ENCODE results near the gene TRUB2.

Gene TRUB2

GRCh38 chr9:128298535-128299482 lies 23.4 kb downstream of the TRUB2 start:
- H3K9me3 ChIP-seq (ENCODE audit: control insufficient read depth, insufficient read depth, low read length): no peaks in the 10 kb centered on the region
- no peaks in the 10 kb centered on the region for H3K4me1 ChIP-seq (ENCODE audit: control insufficient read depth, insufficient read depth, low read length)
- no peaks in the 10 kb centered on the region for H3K36me3 ChIP-seq (ENCODE audit: control insufficient read depth, insufficient read depth, low read length)
- WGBS (ENCODE audit: insufficient coverage, insufficient read length): no CpG with 5 or more reads among the region's 20 CpGs
- no peak for DNase-seq (ENCODE audit: low read depth, low spot score)
- no peak overlapping the region for H3K4me3 ChIP-seq (ENCODE audit: low read length)
- no peaks in the 10 kb centered on the region for H3K27me3 ChIP-seq (ENCODE audit: control insufficient read depth, insufficient read depth, low read length)
- H3K27ac ChIP-seq (ENCODE audit: low read length): no peak overlapping the region

- no peaks in the 10 kb centered on the region for H3K27me3 ChIP-seq (ENCODE audit: control insufficient read depth, insufficient read depth, low read length)
- no peak for DNase-seq (ENCODE audit: low read depth, low spot score)
- no peaks in the 10 kb centered on the region for H3K36me3 ChIP-seq (ENCODE audit: control insufficient read depth, insufficient read depth, low read length)
- no peak overlapping the region for H3K4me3 ChIP-seq (ENCODE audit: low read length)
- no peak overlapping the region for H3K27ac ChIP-seq (ENCODE audit: low read length)
- no CpG with 5 or more reads among the region's 2 CpGs for WGBS (ENCODE audit: insufficient coverage, insufficient read length)
- no peaks in the 10 kb centered on the region for H3K9me3 ChIP-seq (ENCODE audit: control insufficient read depth, insufficient read depth, low read length)
- H3K4me1 ChIP-seq (ENCODE audit: control insufficient read depth, insufficient read depth, low read length): no peaks in the 10 kb centered on the region
These were observed 24.9 kb downstream of the TRUB2 start for GRCh38 chr9:128297221-128297773.

GRCh38 chr9:128296340-128297220 lies 25.7 kb downstream of the TRUB2 start:
- H3K27me3 ChIP-seq (ENCODE audit: control insufficient read depth, insufficient read depth, low read length): no peaks in the 10 kb centered on the region
- no peaks in the 10 kb centered on the region for H3K4me1 ChIP-seq (ENCODE audit: control insufficient read depth, insufficient read depth, low read length)
- DNase-seq (ENCODE audit: low read depth, low spot score): no peak
- no peaks in the 10 kb centered on the region for H3K9me3 ChIP-seq (ENCODE audit: control insufficient read depth, insufficient read depth, low read length)
- WGBS (ENCODE audit: insufficient coverage, insufficient read length): no CpG with 5 or more reads among the region's 16 CpGs
- H3K4me3 ChIP-seq (ENCODE audit: low read length): no peak overlapping the region
- no peak overlapping the region for H3K27ac ChIP-seq (ENCODE audit: low read length)
- no peaks in the 10 kb centered on the region for H3K36me3 ChIP-seq (ENCODE audit: control insufficient read depth, insufficient read depth, low read length)

GRCh38 chr9:128294142-128294541 lies 28.1 kb downstream of the TRUB2 start:
- WGBS (ENCODE audit: insufficient coverage, insufficient read length): no CpG with 5 or more reads among the region's 4 CpGs
- no peak for DNase-seq (ENCODE audit: low read depth, low spot score)
- Histone ChIP-seq H3K4me3 (ENCODE audit: low read length) (no peak overlapping the region), H3K27ac (ENCODE audit: low read length) (no peak overlapping the region), H3K9me3 (ENCODE audit: control insufficient read depth, insufficient read depth, low read length) (no peaks in the 10 kb centered on the region), H3K4me1 (ENCODE audit: control insufficient read depth, insufficient read depth, low read length) (no peaks in the 10 kb centered on the region), H3K36me3 (ENCODE audit: control insufficient read depth, insufficient read depth, low read length) (no peaks in the 10 kb centered on the region), H3K27me3 (ENCODE audit: control insufficient read depth, insufficient read depth, low read length) (no peaks in the 10 kb centered on the region)

GRCh38 chr9:128293091-128293490 lies 29.2 kb downstream of the TRUB2 start:
- Histone ChIP-seq H3K4me3 (ENCODE audit: low read length) (no peak overlapping the region), H3K27ac (ENCODE audit: low read length) (no peak overlapping the region), H3K27me3 (ENCODE audit: control insufficient read depth, insufficient read depth, low read length) (no peaks in the 10 kb centered on the region), H3K36me3 (ENCODE audit: control insufficient read depth, insufficient read depth, low read length) (0 out of 2 replicates have a peak, but pooled peaks cover 2% of the 10 kb centered on the region), H3K4me1 (ENCODE audit: control insufficient read depth, insufficient read depth, low read length) (no peaks in the 10 kb centered on the region), H3K9me3 (ENCODE audit: control insufficient read depth, insufficient read depth, low read length) (no peaks in the 10 kb centered on the region)
- DNase-seq (ENCODE audit: low read depth, low spot score): no peak
- no CpG with 5 or more reads among the region's 4 CpGs for WGBS (ENCODE audit: insufficient coverage, insufficient read length)

- no peaks in the 10 kb centered on the region for H3K4me1 ChIP-seq (ENCODE audit: control insufficient read depth, insufficient read depth, low read length)
- no peaks in the 10 kb centered on the region for H3K9me3 ChIP-seq (ENCODE audit: control insufficient read depth, insufficient read depth, low read length)
- H3K36me3 ChIP-seq (ENCODE audit: control insufficient read depth, insufficient read depth, low read length): 0 out of 2 replicates have a peak, but pooled peaks cover 2% of the 10 kb centered on the region
- no peaks in the 10 kb centered on the region for H3K27me3 ChIP-seq (ENCODE audit: control insufficient read depth, insufficient read depth, low read length)
- no CpG with 5 or more reads among the region's 3 CpGs for WGBS (ENCODE audit: insufficient coverage, insufficient read length)
- H3K27ac ChIP-seq (ENCODE audit: low read length): no peak overlapping the region
- no peak overlapping the region for H3K4me3 ChIP-seq (ENCODE audit: low read length)
- no peak for DNase-seq (ENCODE audit: low read depth, low spot score)
These were observed 30.2 kb downstream of the TRUB2 start for GRCh38 chr9:128292009-128292408.

GRCh38 chr9:128288273-128289004 lies 33.8 kb downstream of the TRUB2 start:
- H3K4me3 ChIP-seq (ENCODE audit: low read length): no peak overlapping the region
- H3K9me3 ChIP-seq (ENCODE audit: control insufficient read depth, insufficient read depth, low read length): no peaks in the 10 kb centered on the region
- no peaks in the 10 kb centered on the region for H3K4me1 ChIP-seq (ENCODE audit: control insufficient read depth, insufficient read depth, low read length)
- WGBS (ENCODE audit: insufficient coverage, insufficient read length): no CpG with 5 or more reads among the region's 11 CpGs
- no peak overlapping the region for H3K27ac ChIP-seq (ENCODE audit: low read length)
- peaks cover 2% of the 10 kb centered on the region; the same call in 1 of the 2 replicates for H3K36me3 ChIP-seq (ENCODE audit: control insufficient read depth, insufficient read depth, low read length)
- DNase-seq (ENCODE audit: low read depth, low spot score): no peak
- H3K27me3 ChIP-seq (ENCODE audit: control insufficient read depth, insufficient read depth, low read length): no peaks in the 10 kb centered on the region

GRCh38 chr9:128286440-128286839 lies 35.8 kb downstream of the TRUB2 start:
- WGBS (ENCODE audit: insufficient coverage, insufficient read length): no CpG with 5 or more reads among the region's 6 CpGs
- Histone ChIP-seq H3K9me3 (ENCODE audit: control insufficient read depth, insufficient read depth, low read length) (no peaks in the 10 kb centered on the region), H3K36me3 (ENCODE audit: control insufficient read depth, insufficient read depth, low read length) (peaks cover 2% of the 10 kb centered on the region; the same call in 1 of the 2 replicates), H3K4me3 (ENCODE audit: low read length) (no peak overlapping the region), H3K27ac (ENCODE audit: low read length) (no peak overlapping the region), H3K4me1 (ENCODE audit: control insufficient read depth, insufficient read depth, low read length) (no peaks in the 10 kb centered on the region), H3K27me3 (ENCODE audit: control insufficient read depth, insufficient read depth, low read length) (no peaks in the 10 kb centered on the region)
- DNase-seq (ENCODE audit: low read depth, low spot score): no peak

- no CpG with 5 or more reads among the region's 12 CpGs for WGBS (ENCODE audit: insufficient coverage, insufficient read length)
- H3K9me3 ChIP-seq (ENCODE audit: control insufficient read depth, insufficient read depth, low read length): no peaks in the 10 kb centered on the region
- no peak overlapping the region for H3K4me3 ChIP-seq (ENCODE audit: low read length)
- no peak overlapping the region for H3K27ac ChIP-seq (ENCODE audit: low read length)
- no peaks in the 10 kb centered on the region for H3K4me1 ChIP-seq (ENCODE audit: control insufficient read depth, insufficient read depth, low read length)
- H3K27me3 ChIP-seq (ENCODE audit: control insufficient read depth, insufficient read depth, low read length): no peaks in the 10 kb centered on the region
- no peak for DNase-seq (ENCODE audit: low read depth, low spot score)
- H3K36me3 ChIP-seq (ENCODE audit: control insufficient read depth, insufficient read depth, low read length): peaks cover 2% of the 10 kb centered on the region; the same call in 1 of the 2 replicates
These were observed 37.0 kb downstream of the TRUB2 start for GRCh38 chr9:128285033-128285784.

All from iPS DF 6.9 (cell line).